Measurements from ENCODE around the gene KRTAP3-3. TPM values are rescaled to one million over a fixed set of nuclear protein-coding genes. Genes with fewer than 3 reads are reported as not detected.

The KRTAP3-3 gene
- total RNA-seq, 1 experiment from 2014 or later, result not detected

DNA sequence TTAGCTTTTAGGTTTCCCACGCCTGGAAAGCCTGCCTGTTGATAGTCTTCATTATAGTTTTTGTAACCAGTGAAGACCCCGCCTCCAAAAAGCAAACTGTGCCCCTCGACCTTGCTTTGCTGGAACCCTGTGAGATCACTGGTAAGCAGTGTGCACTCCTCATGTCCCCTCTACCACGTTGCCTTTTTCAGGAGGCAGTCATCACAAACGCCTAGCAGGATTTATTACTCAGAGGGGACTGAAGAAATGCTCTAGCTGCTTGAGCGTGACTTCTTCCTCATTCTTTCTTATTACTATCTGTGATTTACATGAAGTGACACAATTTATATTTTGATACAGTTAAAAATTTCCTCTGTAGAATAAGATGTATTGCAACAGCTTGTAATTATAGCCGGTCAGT, 21.5 kb upstream of the KRTAP3-3 start:
- no TSS peak for BruUV-seq (replicated peaks)
- intact Hi-C loops (cut with micrococcal nuclease; ENCODE audit: unreplicated experiment), result no loop called here
- Histone ChIP-seq H3K4me1 (ENCODE audit: insufficient read depth, low read length, poor library complexity, severe bottlenecking) (no peaks in the 10 kb centered on the region), H3K27me3 (replicated peaks; ENCODE audit: insufficient read depth, low read depth, low read length, poor library complexity) (no peaks in the 10 kb centered on the region), H3K27ac (ENCODE audit: low read depth, low read length, poor library complexity, severe bottlenecking) (no peak overlapping the region), H3K9me3 (ENCODE audit: low read depth, low read length, poor library complexity, severe bottlenecking) (no peaks in the 10 kb centered on the region), H3K4me3 (ENCODE audit: low read depth, low read length, poor library complexity, severe bottlenecking) (no peak overlapping the region), H3K36me3 (ENCODE audit: insufficient read depth, low read length, poor library complexity, severe bottlenecking) (no peaks in the 10 kb centered on the region)
- ChIA-PET POLR2A (ENCODE audit: low non-redundant PET) (no interaction called here), CTCF (no interaction called here)
- no peak for TF ChIP-seq EZH2 (IDR thresholded peaks at IDR 0.05; ENCODE audit: borderline replicate concordance, low read depth, low read length, poor library complexity, severe bottlenecking)
- TF ChIP-seq, protein P1, sequence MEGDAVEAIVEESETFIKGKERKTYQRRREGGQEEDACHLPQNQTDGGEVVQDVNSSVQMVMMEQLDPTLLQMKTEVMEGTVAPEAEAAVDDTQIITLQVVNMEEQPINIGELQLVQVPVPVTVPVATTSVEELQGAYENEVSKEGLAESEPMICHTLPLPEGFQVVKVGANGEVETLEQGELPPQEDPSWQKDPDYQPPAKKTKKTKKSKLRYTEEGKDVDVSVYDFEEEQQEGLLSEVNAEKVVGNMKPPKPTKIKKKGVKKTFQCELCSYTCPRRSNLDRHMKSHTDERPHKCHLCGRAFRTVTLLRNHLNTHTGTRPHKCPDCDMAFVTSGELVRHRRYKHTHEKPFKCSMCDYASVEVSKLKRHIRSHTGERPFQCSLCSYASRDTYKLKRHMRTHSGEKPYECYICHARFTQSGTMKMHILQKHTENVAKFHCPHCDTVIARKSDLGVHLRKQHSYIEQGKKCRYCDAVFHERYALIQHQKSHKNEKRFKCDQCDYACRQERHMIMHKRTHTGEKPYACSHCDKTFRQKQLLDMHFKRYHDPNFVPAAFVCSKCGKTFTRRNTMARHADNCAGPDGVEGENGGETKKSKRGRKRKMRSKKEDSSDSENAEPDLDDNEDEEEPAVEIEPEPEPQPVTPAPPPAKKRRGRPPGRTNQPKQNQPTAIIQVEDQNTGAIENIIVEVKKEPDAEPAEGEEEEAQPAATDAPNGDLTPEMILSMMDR (conservative IDR thresholded peaks at IDR 0.05; ENCODE audit: low read depth, low read length), result no peak
- DNase-seq (ENCODE audit: low spot score), result no peak

DNA sequence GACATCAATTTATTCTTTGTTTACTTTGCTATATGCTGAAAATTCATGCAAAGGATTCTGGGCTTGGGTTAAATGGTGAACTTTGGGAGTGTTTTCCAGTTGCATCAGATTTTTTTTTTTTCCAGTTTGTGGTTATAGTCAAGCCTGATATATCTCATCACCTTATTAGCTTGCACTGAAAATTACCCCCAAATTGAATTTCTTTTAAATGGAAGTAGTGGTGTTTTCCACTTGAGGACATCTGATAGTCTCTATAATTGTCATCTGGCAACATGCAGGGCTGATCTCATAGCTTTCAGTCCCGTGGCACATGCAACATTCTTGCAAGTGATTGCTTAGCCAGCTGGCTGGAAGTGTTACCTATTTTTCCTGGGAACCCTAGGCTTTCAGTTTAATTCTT, 19.6 kb upstream of the KRTAP3-3 start:
- H3K9me3 ChIP-seq (ENCODE audit: low read depth, low read length, poor library complexity, severe bottlenecking), result no peaks in the 10 kb centered on the region
- no peaks in the 10 kb centered on the region for H3K36me3 ChIP-seq (ENCODE audit: insufficient read depth, low read length, poor library complexity, severe bottlenecking)
- ChIA-PET CTCF (no interaction called here), POLR2A (ENCODE audit: low non-redundant PET) (no interaction called here)
- H3K27me3 ChIP-seq (replicated peaks; ENCODE audit: insufficient read depth, low read depth, low read length, poor library complexity), result no peaks in the 10 kb centered on the region
- peak; percentile 10 for DNase-seq (ENCODE audit: low spot score)
- intact Hi-C loops (cut with micrococcal nuclease; ENCODE audit: unreplicated experiment), result no loop called here
- BruUV-seq (replicated peaks), result no TSS peak
- no peak overlapping the region for H3K27ac ChIP-seq (ENCODE audit: low read depth, low read length, poor library complexity, severe bottlenecking)
- H3K4me1 ChIP-seq (ENCODE audit: insufficient read depth, low read length, poor library complexity, severe bottlenecking), result no peaks in the 10 kb centered on the region
- H3K4me3 ChIP-seq (ENCODE audit: low read depth, low read length, poor library complexity, severe bottlenecking), result no peak overlapping the region
- TF ChIP-seq EZH2 (IDR thresholded peaks at IDR 0.05; ENCODE audit: borderline replicate concordance, low read depth, low read length, poor library complexity, severe bottlenecking), result no peak

DNA sequence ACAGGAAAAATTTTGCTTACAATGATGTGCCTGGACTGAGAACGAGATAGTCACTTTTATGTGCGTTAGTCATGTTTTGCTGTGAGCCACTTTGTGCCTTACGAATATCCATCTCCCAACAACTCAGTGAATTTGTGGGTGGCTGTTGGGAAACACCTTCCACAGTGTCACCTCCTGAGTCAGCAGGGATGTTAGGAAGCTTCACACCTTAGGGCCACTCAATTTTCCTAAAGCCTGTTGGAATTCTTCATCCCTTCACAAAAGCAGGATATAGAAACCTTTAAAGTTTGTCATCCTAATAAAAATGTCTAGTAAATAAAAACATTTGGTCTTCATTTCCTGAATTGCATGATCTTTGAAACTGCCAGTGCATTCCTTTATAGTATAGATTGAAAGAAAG, 19.2 kb upstream of the KRTAP3-3 start:
- ChIA-PET POLR2A (ENCODE audit: low non-redundant PET) (no interaction called here), CTCF (no interaction called here)
- H3K4me3 ChIP-seq (ENCODE audit: low read depth, low read length, poor library complexity, severe bottlenecking), result no peak overlapping the region
- H3K9me3 ChIP-seq (ENCODE audit: low read depth, low read length, poor library complexity, severe bottlenecking), result no peaks in the 10 kb centered on the region
- H3K4me1 ChIP-seq (ENCODE audit: insufficient read depth, low read length, poor library complexity, severe bottlenecking), result no peaks in the 10 kb centered on the region
- no peaks in the 10 kb centered on the region for H3K27me3 ChIP-seq (replicated peaks; ENCODE audit: insufficient read depth, low read depth, low read length, poor library complexity)
- no peak overlapping the region for H3K27ac ChIP-seq (ENCODE audit: low read depth, low read length, poor library complexity, severe bottlenecking)
- no TSS peak for BruUV-seq (replicated peaks)
- intact Hi-C loops (cut with micrococcal nuclease; ENCODE audit: unreplicated experiment), result no loop called here
- TF ChIP-seq EZH2 (IDR thresholded peaks at IDR 0.05; ENCODE audit: borderline replicate concordance, low read depth, low read length, poor library complexity, severe bottlenecking), result no peak
- TF ChIP-seq, protein P1 (conservative IDR thresholded peaks at IDR 0.05; ENCODE audit: low read depth, low read length), result no peak
- no peak for DNase-seq (ENCODE audit: low spot score)
- H3K36me3 ChIP-seq (ENCODE audit: insufficient read depth, low read length, poor library complexity, severe bottlenecking), result no peaks in the 10 kb centered on the region

GRCh38 chr17:41012326-41013120, 18.6 kb upstream of the KRTAP3-3 start:
- Histone ChIP-seq H3K27ac (ENCODE audit: low read depth, low read length, poor library complexity, severe bottlenecking) (no peak overlapping the region), H3K4me3 (ENCODE audit: low read depth, low read length, poor library complexity, severe bottlenecking) (no peak overlapping the region), H3K9me3 (ENCODE audit: low read depth, low read length, poor library complexity, severe bottlenecking) (no peaks in the 10 kb centered on the region), H3K27me3 (replicated peaks; ENCODE audit: insufficient read depth, low read depth, low read length, poor library complexity) (no peaks in the 10 kb centered on the region), H3K4me1 (ENCODE audit: insufficient read depth, low read length, poor library complexity, severe bottlenecking) (no peaks in the 10 kb centered on the region), H3K36me3 (ENCODE audit: insufficient read depth, low read length, poor library complexity, severe bottlenecking) (no peaks in the 10 kb centered on the region)
- intact Hi-C loops (cut with micrococcal nuclease; ENCODE audit: unreplicated experiment), result no loop called here
- TF ChIP-seq, protein P1 (conservative IDR thresholded peaks at IDR 0.05; ENCODE audit: low read depth, low read length), result no peak
- TF ChIP-seq EZH2 (IDR thresholded peaks at IDR 0.05; ENCODE audit: borderline replicate concordance, low read depth, low read length, poor library complexity, severe bottlenecking), result no peak
- no TSS peak for BruUV-seq (replicated peaks)
- ChIA-PET POLR2A (ENCODE audit: low non-redundant PET) (no interaction called here), CTCF (no interaction called here)
- no peak for DNase-seq (ENCODE audit: low spot score)
